HepG2 (cell line): ENCODE measurements around the gene DHRS4L2. TPM values are rescaled to one million over a fixed set of nuclear protein-coding genes. Genes with fewer than 3 reads are reported as not detected.

Experiments
- CEBPG ChIP-seq: IDR thresholded peaks from 2 replicates; pipeline ENCODE4 v1.6.1; 2016
- EHMT2 ChIP-seq: fragments of 200-600 bp; sonication (generic); IDR thresholded peaks from 2 replicates; pipeline ENCODE4 v1.7.0; 2017; ENCODE audit warnings: antibody characterized with exemption, low read depth, low read length, borderline replicate concordance
- ERF ChIP-seq: IDR thresholded peaks from 2 replicates; pipeline ENCODE4 v1.6.1; 2018; ENCODE audit warnings: missing biosample characterization, missing genetic modification reagents
- HNRNPH1 ChIP-seq: fragments of 200-400 bp; formaldehyde crosslinking; optimal IDR thresholded peaks from 2 replicates; pipeline ENCODE3; 2017; ENCODE audit warnings: mild to moderate bottlenecking, low read depth, low read length
- HNRNPK ChIP-seq: fragments of 200-400 bp; formaldehyde crosslinking; IDR thresholded peaks from 2 replicates; pipeline ENCODE4 v1.6.1; 2018; ENCODE audit warnings: low read length, low read depth, moderate library complexity, mild to moderate bottlenecking; ENCODE audit not compliant: poor library complexity, severe bottlenecking
- HOXA9 ChIP-seq: sonication (generic); formaldehyde crosslinking; IDR thresholded peaks from 2 replicates; pipeline ENCODE4 v1.8.1; 2022; ENCODE audit warnings: missing genetic modification reagents, mild to moderate bottlenecking, moderate library complexity, borderline replicate concordance
- IKZF1 ChIP-seq: fragments of 450-650 bp; IDR thresholded peaks from 2 replicates; pipeline ENCODE4 v1.7.1; 2016
- LCORL ChIP-seq, 2 experiments: fragments of 450-650 bp in 1 of 2; sonication (generic) in 1 of 2; formaldehyde crosslinking in 1 of 2; IDR thresholded peaks; 2 replicates each; pipeline versions ENCODE4 v1.5.0 to v1.6.1; 2017 to 2020; ENCODE audit warnings: antibody characterized with exemption in 1 of 2, missing genetic modification reagents in 1 of 2
- MAF1 ChIP-seq: sonication (generic); formaldehyde crosslinking; IDR thresholded peaks from 2 replicates; pipeline ENCODE4 v1.5.0; 2020; ENCODE audit warnings: missing genetic modification reagents, borderline replicate concordance
- NAIF1 ChIP-seq: sonication (generic); formaldehyde crosslinking; IDR thresholded peaks from 2 replicates; pipeline ENCODE4 v1.5.0; 2020; ENCODE audit warnings: mild to moderate bottlenecking, missing genetic modification reagents, borderline replicate concordance
- NFRKB ChIP-seq: fragments of 450-650 bp; IDR thresholded peaks from 2 replicates; pipeline ENCODE4 v1.6.1; 2017
- SALL2 ChIP-seq: sonication (generic); formaldehyde crosslinking; IDR thresholded peaks from 2 replicates; pipeline ENCODE4 v1.8.1; 2023; ENCODE audit warnings: mild to moderate bottlenecking, missing genetic modification reagents, inconsistent platforms
- SIX1 ChIP-seq: sonication (generic); formaldehyde crosslinking; IDR thresholded peaks from 2 replicates; pipeline ENCODE4 v1.4.0; 2020; ENCODE audit warnings: missing genetic modification reagents, borderline replicate concordance
- TBX2 ChIP-seq: sonication (generic); formaldehyde crosslinking; IDR thresholded peaks from 2 replicates; pipeline ENCODE4 v1.5.0; 2020; ENCODE audit warnings: missing genetic modification reagents, mild to moderate bottlenecking, borderline replicate concordance
- TBX3 ChIP-seq: fragments of 450-650 bp; IDR thresholded peaks from 2 replicates; pipeline ENCODE4 v1.6.1; 2017; ENCODE audit warnings: antibody characterized with exemption, mild to moderate bottlenecking, inconsistent platforms, borderline replicate concordance
- TCF7L2 ChIP-seq: IDR thresholded peaks from 2 replicates; pipeline ENCODE4 v1.6.1; 2011; ENCODE audit warnings: mild to moderate bottlenecking, low read depth, low read length, moderate library complexity
- WIZ ChIP-seq: sonication (generic); formaldehyde crosslinking; IDR thresholded peaks from 2 replicates; pipeline ENCODE4 v1.5.1; 2020; ENCODE audit warnings: mild to moderate bottlenecking, missing genetic modification reagents
- ZBTB43 ChIP-seq: sonication (generic); formaldehyde crosslinking; conservative IDR thresholded peaks from 2 replicates; pipeline ENCODE4 v1.4.0; 2020; ENCODE audit warnings: missing genetic modification reagents
- ZBTB7B ChIP-seq: sonication (generic); formaldehyde crosslinking; IDR thresholded peaks from 2 replicates; pipeline ENCODE4 v1.4.0; 2020; ENCODE audit warnings: missing genetic modification reagents
- ZFP37 ChIP-seq: sonication (generic); formaldehyde crosslinking; IDR thresholded peaks from 2 replicates; pipeline ENCODE4 v1.4.0; 2020; ENCODE audit warnings: missing genetic modification reagents, borderline replicate concordance
- ZIK1 ChIP-seq: sonication (generic); formaldehyde crosslinking; IDR thresholded peaks from 2 replicates; pipeline ENCODE4 v1.5.0; 2020; ENCODE audit warnings: mild to moderate bottlenecking, low read depth, missing genetic modification reagents, borderline replicate concordance
- ZMYM3 ChIP-seq: sonication (generic); formaldehyde crosslinking; IDR thresholded peaks from 2 replicates; pipeline ENCODE4 v1.5.1; 2020; ENCODE audit warnings: mild to moderate bottlenecking, missing genetic modification reagents
- ZNF138 ChIP-seq: sonication (generic); formaldehyde crosslinking; IDR thresholded peaks from 2 replicates; pipeline ENCODE4 v1.5.0; 2020; ENCODE audit warnings: mild to moderate bottlenecking, low read depth, missing genetic modification reagents
- ZNF326 ChIP-seq: sonication (generic); formaldehyde crosslinking; IDR thresholded peaks from 2 replicates; pipeline ENCODE4 v1.4.0; 2020; ENCODE audit warnings: missing genetic modification reagents, borderline replicate concordance
- ZNF335 ChIP-seq: sonication (generic); formaldehyde crosslinking; IDR thresholded peaks from 2 replicates; pipeline ENCODE4 v1.4.0; 2020; ENCODE audit warnings: missing genetic modification reagents
- ZNF367 ChIP-seq: sonication (generic); formaldehyde crosslinking; IDR thresholded peaks from 2 replicates; pipeline ENCODE4 v1.4.0; 2020; ENCODE audit warnings: missing genetic modification reagents, borderline replicate concordance
- ZNF543 ChIP-seq: sonication (generic); formaldehyde crosslinking; IDR thresholded peaks from 2 replicates; pipeline ENCODE4 v1.4.0; 2020; ENCODE audit warnings: mild to moderate bottlenecking, missing genetic modification reagents
- ZNF616 ChIP-seq: sonication (generic); formaldehyde crosslinking; IDR thresholded peaks from 2 replicates; pipeline ENCODE4 v1.5.0; 2020; ENCODE audit warnings: low read depth, mild to moderate bottlenecking, missing genetic modification reagents
- ZNF775 ChIP-seq: sonication (generic); formaldehyde crosslinking; IDR thresholded peaks from 2 replicates; pipeline ENCODE4 v1.4.0; 2020; ENCODE audit warnings: missing genetic modification reagents, mild to moderate bottlenecking, moderate library complexity, borderline replicate concordance
- ZNF776 ChIP-seq: sonication (generic); formaldehyde crosslinking; IDR thresholded peaks from 2 replicates; pipeline ENCODE4 v1.4.0; 2020; ENCODE audit warnings: mild to moderate bottlenecking, missing genetic modification reagents
- ZNF792 ChIP-seq: IDR thresholded peaks from 2 replicates; pipeline ENCODE4 v1.6.1; 2016
- polyA plus RNA-seq, 8 experiments: library from polyadenylated mRNA; depleted of rRNA in 3 of 8; stranded (reverse) in 7 of 8; unstranded in 1 of 8; fragments of >200 nt; fragmentation: Illumina TruSeq in 4 of 8; extraction: Trizol in 4 of 8; gene quantifications; 2 replicates each; pipeline versions ENCODE4 v1.2.1 to v1.2.3, GENCODE V29; 2011 to 2016; ENCODE audit warnings: low read depth in 4 of 8, missing spikeins in 1 of 8, mixed read lengths in 1 of 8; ENCODE audit not compliant: insufficient read depth in 1 of 8
- total RNA-seq, 5 experiments: library from RNA; depleted of rRNA; stranded (reverse); fragments of >200 nt; fragmentation: Illumina TruSeq; extraction: Trizol; gene quantifications; 2 replicates each; pipeline ENCODE4 v1.2.3, GENCODE V29; 2016; ENCODE audit warnings: low read depth in 1 of 5
- TF ChIP-seq, protein P1 (sequence below): sonication (generic); formaldehyde crosslinking; IDR thresholded peaks from 2 replicates; pipeline ENCODE4 v1.4.0; 2020; ENCODE audit warnings: missing genetic modification reagents

DHRS4L2 gene
- total and polyA plus RNA-seq, 2 of the 13 experiments (the other 11 are each of a cell fraction or from before 2014, with no cell fraction given), result 24.7 to 38.2 TPM

DNA sequence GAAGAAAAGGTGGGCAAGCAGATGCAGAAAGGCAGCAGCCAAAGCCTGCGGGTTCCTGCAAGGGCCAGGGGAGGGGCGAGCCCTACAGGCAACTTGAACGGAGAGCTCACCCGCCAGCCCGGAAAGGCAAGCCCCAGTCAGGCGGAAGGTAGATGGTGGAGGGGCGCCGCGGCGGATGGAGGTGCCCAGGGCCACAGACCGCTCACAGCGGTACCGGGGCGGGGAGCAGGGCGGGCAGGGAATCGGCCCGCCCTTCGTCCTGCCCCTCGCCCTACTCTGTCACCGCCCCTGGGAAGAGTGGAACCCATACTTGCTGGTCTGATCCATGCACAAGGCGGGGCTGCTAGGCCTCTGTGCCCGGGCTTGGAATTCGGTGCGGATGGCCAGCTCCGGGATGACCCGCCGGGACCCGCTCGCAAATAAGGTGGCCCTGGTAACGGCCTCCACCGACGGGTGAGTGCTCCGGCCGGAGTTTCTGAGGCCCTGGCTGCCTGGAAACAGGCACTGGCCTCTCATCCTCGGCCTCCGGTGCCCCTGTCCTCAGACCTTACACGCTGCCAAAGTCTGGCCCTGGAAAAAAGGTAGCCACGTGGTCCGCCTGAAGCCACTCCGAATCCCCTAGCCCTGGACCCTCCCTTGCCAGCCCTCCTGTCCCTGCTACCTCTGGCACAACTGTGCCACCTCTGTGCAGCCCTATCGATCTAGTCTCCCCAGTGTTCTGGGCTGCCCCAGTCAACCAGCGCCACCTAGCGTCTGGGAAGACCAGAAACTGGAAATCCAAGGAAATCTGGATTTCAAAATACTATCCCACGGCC is 35.1 kb upstream of the DHRS4L2 start, which contains the start of gene DHRS4 (continued):
- TF ChIP-seq ZFP37 (peak; percentile 96), LCORL (IDR thresholded peaks at IDR 0.05) (no peak; the same call in 1 of the 2 replicates), LCORL (CRISPR knock-in tag; IDR thresholded peaks at IDR 0.05) (peak; percentile 90; the same call in 1 of the 2 replicates), ZNF326 (CRISPR knock-in tag) (peak; percentile 24; the same call in 1 of the 2 replicates), SIX1 (CRISPR knock-in tag) (no peak), ZNF335 (CRISPR knock-in tag) (peak; percentile 89), IKZF1 (no peak), ZNF616 (CRISPR knock-in tag) (peak; percentile 72; the same call in 1 of the 2 replicates), TBX3 (no peak), ERF (CRISPR knock-in tag) (peak; percentile 98), ZMYM3 (peak; percentile 64), ZNF792 (peak; percentile 92), NFRKB (no peak), CEBPG (peak; percentile 82), WIZ (peak; percentile 98), ZNF367 (CRISPR knock-in tag) (peak; percentile 89), NAIF1 (CRISPR knock-in tag) (peak; percentile 48; the same call in 1 of the 2 replicates), HNRNPK (peak; percentile 70), ZBTB43 (CRISPR knock-in tag) (peak; percentile 80), ZNF138 (peak; percentile 98), HNRNPH1 (peak; percentile 70), SALL2 (CRISPR knock-in tag) (peak; percentile 85; the same call in 1 of the 2 replicates), MAF1 (CRISPR knock-in tag) (peak; percentile 95), ZNF776 (CRISPR knock-in tag) (peak; percentile 95), EHMT2 (no peak), TCF7L2 (no peak), ZBTB7B (CRISPR knock-in tag) (peak; percentile 87), ZNF543 (CRISPR knock-in tag) (peak; percentile 97; the same call in 1 of the 2 replicates), ZNF775 (no peak; the same call in 1 of the 2 replicates), TBX2 (CRISPR knock-in tag) (peak; percentile 93), HOXA9 (CRISPR knock-in tag) (no peak), ZIK1 (CRISPR knock-in tag) (peak; percentile 93)
- TF ChIP-seq, protein P1, sequence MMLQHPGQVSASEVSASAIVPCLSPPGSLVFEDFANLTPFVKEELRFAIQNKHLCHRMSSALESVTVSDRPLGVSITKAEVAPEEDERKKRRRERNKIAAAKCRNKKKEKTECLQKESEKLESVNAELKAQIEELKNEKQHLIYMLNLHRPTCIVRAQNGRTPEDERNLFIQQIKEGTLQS, result peak; percentile 41
